HG02623 (cell line): Measurements from ENCODE around the gene SOBP.

Experiments used
- ATAC-seq: cut with Tn5 transposase; IDR thresholded peaks from one replicate; pipeline ENCODE4 v1.9.1; 2021; ENCODE audit warnings: moderate library complexity; ENCODE audit not compliant: unreplicated experiment

The SOBP gene

GRCh38 chr6:107655864-107656263 is 165.9 kb downstream of the SOBP start:
- ATAC-seq, result no peak

GRCh38 chr6:107656401-107656800 is 166.5 kb downstream of the SOBP start:
- no peak for ATAC-seq

GRCh38 chr6:107656883-107657282 is 167.0 kb downstream of the SOBP start:
- ATAC-seq, result no peak

GRCh38 chr6:107657373-107657754 is 167.4 kb downstream of the SOBP start:
- ATAC-seq, result no peak

- peak; percentile 93 for ATAC-seq
Observed at GRCh38 chr6:107657755-107658461, 168.0 kb downstream of the SOBP start.

- no peak for ATAC-seq
Observed at GRCh38 chr6:107658920-107659865, 169.3 kb downstream of the SOBP start.

GRCh38 chr6:107660839-107661238 is 170.9 kb downstream of the SOBP start:
- ATAC-seq, result no peak

- no peak for ATAC-seq
Observed at GRCh38 chr6:107661291-107661690, 171.4 kb downstream of the SOBP start.

GRCh38 chr6:107662333-107662732 is 172.4 kb downstream of the SOBP start:
- ATAC-seq, result no peak

GRCh38 chr6:107663308-107663707 is 173.4 kb downstream of the SOBP start:
- no peak for ATAC-seq

GRCh38 chr6:107665382-107665781 is 175.5 kb downstream of the SOBP start:
- ATAC-seq, result no peak

GRCh38 chr6:107666084-107666980 is 176.4 kb downstream of the SOBP start:
- no peak for ATAC-seq

- no peak for ATAC-seq
Observed at GRCh38 chr6:107666981-107667601, 177.2 kb downstream of the SOBP start.

GRCh38 chr6:107667790-107668189 is 177.9 kb downstream of the SOBP start:
- ATAC-seq, result no peak

- ATAC-seq, result peak; percentile 90
Observed at GRCh38 chr6:107668743-107669474, 179.0 kb downstream of the SOBP start.

GRCh38 chr6:107670792-107671199 is 180.9 kb downstream of the SOBP start:
- ATAC-seq, result peak; percentile 27

GRCh38 chr6:107673076-107673494 is 183.2 kb downstream of the SOBP start:
- no peak for ATAC-seq

- peak; percentile 86 for ATAC-seq
Observed at GRCh38 chr6:107674995-107675738, 185.2 kb downstream of the SOBP start.

GRCh38 chr6:107676042-107676441 is 186.1 kb downstream of the SOBP start:
- ATAC-seq, result no peak
